Kidney (tissue), 14 donors: Measurements from ENCODE around the gene ATP11A. TPM values are rescaled to one million over a fixed set of nuclear protein-coding genes. Genes with fewer than 3 reads are reported as not detected.

Experiments
- DNase-seq, 5 donors: peaks; one replicate each; pipeline ENCODE4 v3.0.0-alpha.2; 2013 to 2020
- FAIRE-seq: peaks from 2 replicates; lab custom pipeline; 2012; peaks lifted over from hg19 to GRCh38; lab: Jason Lieb, UNC
- H3K27ac ChIP-seq, 2 donors: one replicate each; pipeline ENCODE4 v1.7.0; 2013; ENCODE audit warnings: low read depth in 2 of 2, low read length in 2 of 2, inconsistent platforms in 1 of 2
- H3K27me3 ChIP-seq: one replicate; pipeline ENCODE4 v1.7.1; 2013; ENCODE audit warnings: low read length, inconsistent platforms; ENCODE audit not compliant: control insufficient read depth, insufficient read depth
- H3K36me3 ChIP-seq, 3 donors: one replicate each; pipeline versions ENCODE4 v1.7.0 to v1.7.1; 2013; ENCODE audit warnings: low read length in 3 of 3, control low read depth in 1 of 3, inconsistent platforms in 1 of 3; ENCODE audit not compliant: insufficient read depth in 3 of 3, control insufficient read depth in 2 of 3
- H3K4me1 ChIP-seq, 3 donors: one replicate each; pipeline versions ENCODE4 v1.7.0 to v1.7.1; 2013; ENCODE audit warnings: low read length in 3 of 3, inconsistent platforms in 1 of 3, low read depth in 1 of 3; ENCODE audit not compliant: control insufficient read depth in 2 of 3, insufficient read depth in 2 of 3
- H3K4me3 ChIP-seq, 3 donors: one replicate each; pipeline versions ENCODE4 v1.7.0 to v1.8.1; 2013; ENCODE audit warnings: low read length in 3 of 3, control low read depth in 1 of 3, inconsistent platforms in 1 of 3
- H3K9ac ChIP-seq, 3 donors: one replicate each; pipeline versions ENCODE4 v1.7.0 to v1.7.1; 2013; ENCODE audit warnings: low read length in 3 of 3, control low read depth in 1 of 3, inconsistent platforms in 1 of 3
- H3K9me3 ChIP-seq, 3 donors: one replicate each; pipeline versions ENCODE4 v1.7.0 to v1.7.1; 2013; ENCODE audit warnings: low read length in 3 of 3, control low read depth in 1 of 3, inconsistent platforms in 1 of 3; ENCODE audit not compliant: control insufficient read depth in 2 of 3, insufficient read depth in 1 of 3
- intact Hi-C: fragments of 100-400 bp; cut with DNase I; formaldehyde crosslinking; loops from one replicate; pipeline ENCODE4 v1.11.1; 2022
- polyA plus RNA-seq: library from polyadenylated mRNA; stranded (reverse); fragments of 350-450 nt; fragmentation: Illumina TruSeq; extraction: RNeasy Lipid Tissue Mini Kit (QIAGEN cat#74804); gene quantifications from one replicate; pipeline ENCODE4 v1.2.3, GENCODE V29; 2014; ENCODE audit warnings: low read depth, low replicate concordance; ENCODE audit not compliant: insufficient read depth
- total RNA-seq: library from RNA; stranded (reverse); fragmentation: NEBNext Ultra II Directional; extraction: Animal tissue kit (Norgen Biotek cat#: 25700); gene quantifications from one replicate; pipeline ENCODE4 v1.2.1, GENCODE V29; 2021
- TF ChIP-seq, protein P1 (sequence below): IDR thresholded peaks from 3 replicates; pipeline ENCODE4 v1.5.1; 2012; ENCODE audit warnings: mild to moderate bottlenecking, moderate library complexity, borderline replicate concordance; ENCODE audit not compliant: insufficient read depth; ENCODE audit errors: extremely low read depth
- donor health status: control.
- donor health status: control.
- donor health status: control.
- donor health status: control.
- donor health status: control.
- donor health status: DM: yes; HTN: yes; CAD: no.
- donor health status: Normal renal cell carcinoma (clear cell type).

Gene ATP11A
- total and polyA plus RNA-seq, 2 donors from 2014 or later: 4.9 to 212 TPM

DNA sequence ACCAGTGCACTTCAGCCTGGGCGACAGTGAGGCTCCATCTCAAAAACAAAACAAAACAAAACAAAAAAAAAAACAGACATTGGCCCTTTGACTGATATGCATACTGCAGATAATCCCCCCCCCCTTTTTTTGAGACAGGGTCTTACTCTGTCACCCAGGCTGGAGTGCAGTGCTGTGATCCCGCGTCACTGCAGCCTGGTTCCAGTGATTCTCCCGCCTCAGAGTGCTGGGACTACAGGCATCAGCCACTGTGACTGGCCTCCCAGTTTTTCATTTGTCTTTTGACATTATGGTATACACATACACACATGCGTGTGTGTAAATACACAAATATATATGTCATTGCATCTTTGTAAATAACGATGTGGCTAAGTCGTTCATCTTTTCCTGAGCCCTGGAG, 61.8 kb downstream of the ATP11A start:
- peaks cover 0 to 3% (median 0%) of the 10 kb centered on the region in 3 donors for H3K4me1 ChIP-seq
- no peak for FAIRE-seq
- intact Hi-C loops: no loop called here

DNA sequence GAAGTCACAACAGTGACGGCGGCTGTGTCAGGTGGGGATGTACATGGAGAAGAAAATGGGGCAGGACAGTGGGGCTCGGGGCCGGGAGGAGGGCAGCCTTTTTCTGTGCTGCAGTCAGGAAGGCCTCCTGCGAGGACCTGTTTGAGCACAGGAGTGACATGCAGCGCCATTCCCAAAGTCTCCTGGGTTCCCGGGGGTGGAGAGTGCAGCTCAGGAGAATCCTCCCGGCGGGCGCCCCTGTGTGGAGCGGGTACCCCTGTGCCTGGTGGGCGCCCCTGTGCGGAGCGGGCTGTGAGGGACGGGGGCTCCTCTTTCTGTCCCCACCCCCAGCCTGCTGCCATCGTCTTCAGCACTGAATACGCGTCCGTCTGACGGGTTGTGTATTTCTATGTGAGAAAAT, 62.4 kb downstream of the ATP11A start:
- DNase-seq (peak in 1 of 5 donors; percentile 64), FAIRE-seq (no peak)
- Histone ChIP-seq H3K27me3 (no peaks in the 10 kb centered on the region), H3K9ac (no peak overlapping the region), H3K4me1 (peaks cover 0 to 3% (median 0%) of the 10 kb centered on the region in 3 donors), H3K36me3 (no peaks in the 10 kb centered on the region), H3K27ac (no peak overlapping the region), H3K4me3 (no peak overlapping the region), H3K9me3 (no peaks in the 10 kb centered on the region)
- TF ChIP-seq, protein P1, sequence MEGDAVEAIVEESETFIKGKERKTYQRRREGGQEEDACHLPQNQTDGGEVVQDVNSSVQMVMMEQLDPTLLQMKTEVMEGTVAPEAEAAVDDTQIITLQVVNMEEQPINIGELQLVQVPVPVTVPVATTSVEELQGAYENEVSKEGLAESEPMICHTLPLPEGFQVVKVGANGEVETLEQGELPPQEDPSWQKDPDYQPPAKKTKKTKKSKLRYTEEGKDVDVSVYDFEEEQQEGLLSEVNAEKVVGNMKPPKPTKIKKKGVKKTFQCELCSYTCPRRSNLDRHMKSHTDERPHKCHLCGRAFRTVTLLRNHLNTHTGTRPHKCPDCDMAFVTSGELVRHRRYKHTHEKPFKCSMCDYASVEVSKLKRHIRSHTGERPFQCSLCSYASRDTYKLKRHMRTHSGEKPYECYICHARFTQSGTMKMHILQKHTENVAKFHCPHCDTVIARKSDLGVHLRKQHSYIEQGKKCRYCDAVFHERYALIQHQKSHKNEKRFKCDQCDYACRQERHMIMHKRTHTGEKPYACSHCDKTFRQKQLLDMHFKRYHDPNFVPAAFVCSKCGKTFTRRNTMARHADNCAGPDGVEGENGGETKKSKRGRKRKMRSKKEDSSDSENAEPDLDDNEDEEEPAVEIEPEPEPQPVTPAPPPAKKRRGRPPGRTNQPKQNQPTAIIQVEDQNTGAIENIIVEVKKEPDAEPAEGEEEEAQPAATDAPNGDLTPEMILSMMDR: no peak
- intact Hi-C loops: no loop called here

More for the DNA sequence above, 61.8 kb downstream of the ATP11A start:
- H3K4me3 ChIP-seq: no peak overlapping the region
- H3K9ac ChIP-seq: no peak overlapping the region
- H3K27me3 ChIP-seq: no peaks in the 10 kb centered on the region
- H3K27ac ChIP-seq: no peak overlapping the region
- H3K36me3 ChIP-seq: no peaks in the 10 kb centered on the region
- TF ChIP-seq, protein P1: no peak
- DNase-seq: no peak
- no peaks in the 10 kb centered on the region for H3K9me3 ChIP-seq

DNA sequence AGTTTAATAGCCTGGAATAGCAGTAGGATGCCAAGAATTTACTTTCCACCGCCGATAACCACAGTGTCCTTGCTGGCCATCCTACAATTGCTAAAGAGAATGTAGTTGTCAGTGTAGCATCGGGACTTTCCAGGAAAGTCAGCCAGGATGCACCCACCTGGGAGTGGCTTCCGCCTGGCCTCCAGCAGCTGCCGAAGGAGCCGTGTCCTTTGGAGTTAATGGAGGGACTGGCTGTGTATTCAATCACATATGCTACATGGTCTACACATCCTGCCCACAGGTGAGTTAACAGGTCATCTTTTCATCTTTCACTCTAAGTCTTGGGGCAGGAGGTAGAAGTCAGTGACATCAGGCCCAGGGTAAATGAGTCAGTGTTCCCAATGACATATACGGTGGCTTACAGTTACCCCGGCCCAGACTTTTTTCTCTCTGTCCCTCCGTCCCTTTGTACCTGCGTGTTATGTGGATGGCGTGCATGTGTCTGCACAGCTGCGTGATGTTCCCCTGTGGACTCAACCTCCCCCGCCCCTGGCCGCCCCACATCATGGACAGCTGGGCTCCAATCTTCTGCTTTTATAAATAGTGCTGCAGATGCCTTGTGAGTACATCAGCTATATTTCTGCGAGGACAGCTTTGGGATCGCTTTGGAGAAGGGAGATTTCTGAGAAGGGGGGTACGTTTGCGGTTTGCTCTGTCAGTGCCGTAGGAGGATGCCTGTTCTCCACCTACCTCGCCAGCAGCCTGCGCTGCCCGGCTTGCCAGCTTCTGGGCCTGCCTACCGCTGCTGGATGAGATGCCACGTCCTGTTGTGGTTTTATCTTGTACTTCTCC, 63.1 kb downstream of the ATP11A start:
- Histone ChIP-seq H3K27me3 (no peaks in the 10 kb centered on the region), H3K9me3 (no peaks in the 10 kb centered on the region), H3K4me3 (no peak overlapping the region), H3K27ac (no peak overlapping the region), H3K9ac (no peak overlapping the region), H3K4me1 (peaks cover 0 to 3% (median 0%) of the 10 kb centered on the region in 3 donors), H3K36me3 (no peaks in the 10 kb centered on the region)
- DNase-seq: no peak
- TF ChIP-seq, protein P1: no peak
- FAIRE-seq: no peak
- intact Hi-C loops: no loop called here
